ENCODE measurements around the gene NEK7. TPM values are rescaled to one million over a fixed set of nuclear protein-coding genes. Genes with fewer than 3 reads are reported as not detected.
"Not testable (repeated sequence)": the region's sequence is repeated elsewhere in the genome, so short reads cannot be mapped to it uniquely, and the experiment has no call there.

Gene NEK7
- total RNA-seq, 3 donors from 2014 or later (not counting 1 experiment from before 2014, with no cell fraction given) = 34.1 to 57.5 (median 42.1) TPM

GRCh38 chr1:198187973-198188588, 31.3 kb downstream of the NEK7 start:
- H3K27me3 ChIP-seq (ENCODE audit: control insufficient read depth, insufficient read depth, low read length) = no peaks in the 10 kb centered on the region
- TF ChIP-seq, protein P1, sequence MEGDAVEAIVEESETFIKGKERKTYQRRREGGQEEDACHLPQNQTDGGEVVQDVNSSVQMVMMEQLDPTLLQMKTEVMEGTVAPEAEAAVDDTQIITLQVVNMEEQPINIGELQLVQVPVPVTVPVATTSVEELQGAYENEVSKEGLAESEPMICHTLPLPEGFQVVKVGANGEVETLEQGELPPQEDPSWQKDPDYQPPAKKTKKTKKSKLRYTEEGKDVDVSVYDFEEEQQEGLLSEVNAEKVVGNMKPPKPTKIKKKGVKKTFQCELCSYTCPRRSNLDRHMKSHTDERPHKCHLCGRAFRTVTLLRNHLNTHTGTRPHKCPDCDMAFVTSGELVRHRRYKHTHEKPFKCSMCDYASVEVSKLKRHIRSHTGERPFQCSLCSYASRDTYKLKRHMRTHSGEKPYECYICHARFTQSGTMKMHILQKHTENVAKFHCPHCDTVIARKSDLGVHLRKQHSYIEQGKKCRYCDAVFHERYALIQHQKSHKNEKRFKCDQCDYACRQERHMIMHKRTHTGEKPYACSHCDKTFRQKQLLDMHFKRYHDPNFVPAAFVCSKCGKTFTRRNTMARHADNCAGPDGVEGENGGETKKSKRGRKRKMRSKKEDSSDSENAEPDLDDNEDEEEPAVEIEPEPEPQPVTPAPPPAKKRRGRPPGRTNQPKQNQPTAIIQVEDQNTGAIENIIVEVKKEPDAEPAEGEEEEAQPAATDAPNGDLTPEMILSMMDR (IDR thresholded peaks at IDR 0.05) = no peak
- peaks cover 15% of the 10 kb centered on the region for H3K4me1 ChIP-seq (ENCODE audit: control insufficient read depth, insufficient read depth, low read length)
- H3K36me3 ChIP-seq (ENCODE audit: control insufficient read depth, insufficient read depth, low read length) = no peaks in the 10 kb centered on the region
- DNase-seq (peak in 1 of 2 donors; percentile 74), ATAC-seq (peak; percentile 80 to 87 (median 84))
- no peaks in the 10 kb centered on the region for H3K27me3 Mint-ChIP-seq (ENCODE audit: low read depth in 2 of 2)
- H3K36me3 Mint-ChIP-seq = no peaks in the 10 kb centered on the region
- 24% methylated on average over 3 of the region's 3 CpGs for WGBS (ENCODE audit: insufficient coverage)
- intact Hi-C loops (cut with micrococcal nuclease) = loop anchor here (2.0 kb wide), 1 partner anchor 21 kb away; no protein-coding TSS in a partner anchor
- no peak overlapping the region for H3K4me3 ChIP-seq (ENCODE audit: low read length)
- peak overlapping the region; percentile 59 to 83 for H3K27ac Mint-ChIP-seq
- peak overlapping the region; percentile 70 for H3K4me3 Mint-ChIP-seq
- H3K27ac ChIP-seq (ENCODE audit: low read length) = peak overlapping the region; percentile 65
- no peaks in the 10 kb centered on the region for H3K9me3 ChIP-seq (ENCODE audit: control insufficient read depth, insufficient read depth, low read length)
- no peaks in the 10 kb centered on the region for H3K9me3 Mint-ChIP-seq
- peaks cover 57 to 62% of the 10 kb centered on the region in 2 donors for H3K4me1 Mint-ChIP-seq

- Mint-ChIP-seq H3K36me3 (no peaks in the 10 kb centered on the region), H3K27me3 (ENCODE audit: low read depth in 2 of 2) (no peaks in the 10 kb centered on the region), H3K27ac (peak overlapping the region; percentile 40 to 59), H3K4me1 (peaks cover 64 to 71% of the 10 kb centered on the region in 2 donors), H3K4me3 (no peak overlapping the region), H3K9me3 (no peaks in the 10 kb centered on the region)
- no CpG with 5 or more reads among the region's 2 CpGs for WGBS (ENCODE audit: insufficient coverage)
- Histone ChIP-seq H3K4me1 (ENCODE audit: control insufficient read depth, insufficient read depth, low read length) (peaks cover 15% of the 10 kb centered on the region), H3K4me3 (ENCODE audit: low read length) (no peak overlapping the region), H3K27me3 (ENCODE audit: control insufficient read depth, insufficient read depth, low read length) (no peaks in the 10 kb centered on the region), H3K36me3 (ENCODE audit: control insufficient read depth, insufficient read depth, low read length) (no peaks in the 10 kb centered on the region), H3K9me3 (ENCODE audit: control insufficient read depth, insufficient read depth, low read length) (no peaks in the 10 kb centered on the region), H3K27ac (ENCODE audit: low read length) (no peak overlapping the region)
- TF ChIP-seq, protein P1 (IDR thresholded peaks at IDR 0.05) = no peak
- no peak for DNase-seq
- intact Hi-C loops (cut with micrococcal nuclease) = no loop called here
- ATAC-seq = no peak
Observed at GRCh38 chr1:198191117-198191516, 34.3 kb downstream of the NEK7 start.

DNA sequence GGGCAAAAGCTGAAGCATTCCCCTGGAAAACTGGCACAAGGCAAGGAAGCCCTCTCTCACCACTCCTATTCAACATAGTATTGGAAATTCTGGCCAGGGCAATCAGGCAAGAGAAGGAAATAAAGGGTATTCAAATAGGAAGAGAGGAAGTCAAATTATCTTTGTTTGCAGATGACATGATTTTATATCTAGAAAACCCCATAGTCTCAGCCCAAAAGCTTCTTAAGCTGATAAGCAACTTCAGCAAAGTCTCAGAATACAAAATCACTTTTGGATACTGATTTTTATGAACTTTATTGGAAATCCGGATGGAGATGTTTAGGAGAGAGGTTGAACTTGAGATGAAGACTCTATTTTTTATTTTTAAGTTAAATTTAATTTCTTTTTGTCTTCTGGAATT, 37.1 kb downstream of the NEK7 start:
- H3K4me1 ChIP-seq (ENCODE audit: control insufficient read depth, insufficient read depth, low read length) = not testable (repeated sequence)

DNA sequence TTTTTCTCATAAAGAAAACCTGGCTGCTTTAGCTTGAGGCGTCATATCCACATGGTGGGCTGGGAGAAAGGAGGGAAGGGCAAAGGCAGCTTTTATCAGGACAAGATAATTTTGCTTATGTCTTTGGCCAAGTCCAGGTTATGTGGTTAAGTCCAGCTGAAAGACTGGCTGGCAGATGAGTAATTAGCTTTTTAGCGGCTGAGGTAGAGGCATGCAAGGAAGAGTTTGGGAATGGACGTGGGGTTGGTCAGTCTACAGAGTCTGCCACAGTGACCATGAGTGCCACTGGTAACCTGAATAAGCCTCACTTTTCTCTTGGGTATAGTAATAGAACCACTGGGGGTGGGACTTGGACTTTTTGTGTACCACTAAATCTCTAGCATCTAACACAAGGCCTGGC, 39.8 kb downstream of the NEK7 start:
- no peaks in the 10 kb centered on the region for H3K36me3 ChIP-seq (ENCODE audit: control insufficient read depth, insufficient read depth, low read length)
- H3K36me3 Mint-ChIP-seq = no peaks in the 10 kb centered on the region
- H3K9me3 ChIP-seq (ENCODE audit: control insufficient read depth, insufficient read depth, low read length) = no peaks in the 10 kb centered on the region
- H3K27ac Mint-ChIP-seq = no peak overlapping the region
- no peaks in the 10 kb centered on the region for H3K27me3 Mint-ChIP-seq (ENCODE audit: low read depth in 2 of 2)
- peaks cover 15% of the 10 kb centered on the region for H3K4me1 ChIP-seq (ENCODE audit: control insufficient read depth, insufficient read depth, low read length)
- H3K9me3 Mint-ChIP-seq = no peaks in the 10 kb centered on the region
- no peak overlapping the region for H3K4me3 Mint-ChIP-seq
- peaks cover 72 to 80% of the 10 kb centered on the region in 2 donors for H3K4me1 Mint-ChIP-seq
- ATAC-seq (no peak), DNase-seq (no peak)
- intact Hi-C loops (cut with micrococcal nuclease) = no loop called here
- H3K27ac ChIP-seq (ENCODE audit: low read length) = no peak overlapping the region
- no peak overlapping the region for H3K4me3 ChIP-seq (ENCODE audit: low read length)
- TF ChIP-seq, protein P1 (IDR thresholded peaks at IDR 0.05) = no peak
- WGBS (ENCODE audit: insufficient coverage) = 96% methylated on average over 3 of the region's 3 CpGs
- H3K27me3 ChIP-seq (ENCODE audit: control insufficient read depth, insufficient read depth, low read length) = no peaks in the 10 kb centered on the region

More for the DNA sequence above, 37.1 kb downstream of the NEK7 start:
- H3K27ac ChIP-seq (ENCODE audit: low read length); H3K27me3 Mint-ChIP-seq (ENCODE audit: low read depth in 2 of 2); H3K36me3 ChIP-seq (ENCODE audit: control insufficient read depth, insufficient read depth, low read length); H3K4me3 Mint-ChIP-seq; H3K36me3 Mint-ChIP-seq; intact Hi-C loops (cut with micrococcal nuclease); DNase-seq; H3K27me3 ChIP-seq (ENCODE audit: control insufficient read depth, insufficient read depth, low read length); H3K4me3 ChIP-seq (ENCODE audit: low read length); ATAC-seq; H3K9me3 ChIP-seq (ENCODE audit: control insufficient read depth, insufficient read depth, low read length); H3K9me3 Mint-ChIP-seq: not testable (repeated sequence)
- peak overlapping the region; percentile 59 to 64 for H3K27ac Mint-ChIP-seq
- WGBS (ENCODE audit: insufficient coverage) = no CpG with 5 or more reads among the region's 1 CpG
- peaks cover 53 to 66% of the 10 kb centered on the region in 2 donors for H3K4me1 Mint-ChIP-seq

All from natural killer cell (primary cell).